ENCODE data around the gene ADAMTS2.

Gene ADAMTS2

GRCh38 chr5:179243333-179243732 lies 101.9 kb downstream of the ADAMTS2 start:
- no peak for DNase-seq

DNA sequence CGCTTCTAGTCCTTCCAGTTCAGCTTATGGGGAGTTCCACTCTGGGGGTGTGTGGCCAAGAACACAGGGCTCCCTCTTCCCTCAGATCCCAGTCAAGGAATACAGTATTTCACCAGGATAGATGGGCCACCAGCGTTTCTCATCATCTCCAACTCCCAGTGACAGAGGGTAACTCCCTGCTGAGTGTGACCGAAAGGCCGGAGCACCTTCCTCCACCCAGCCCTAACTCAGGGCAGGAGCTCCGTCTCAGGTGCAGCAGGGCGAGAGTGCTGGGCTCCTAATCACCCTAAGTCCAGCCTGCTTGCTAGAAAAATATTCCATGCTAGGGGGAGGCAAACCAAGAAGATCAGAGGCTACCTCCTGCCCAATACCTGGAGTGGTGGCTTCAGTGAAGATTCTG lies 102.6 kb downstream of the ADAMTS2 start:
- DNase-seq = no peak

- no peak for DNase-seq
Observed at GRCh38 chr5:179241764-179242370, 103.4 kb downstream of the ADAMTS2 start.

DNA sequence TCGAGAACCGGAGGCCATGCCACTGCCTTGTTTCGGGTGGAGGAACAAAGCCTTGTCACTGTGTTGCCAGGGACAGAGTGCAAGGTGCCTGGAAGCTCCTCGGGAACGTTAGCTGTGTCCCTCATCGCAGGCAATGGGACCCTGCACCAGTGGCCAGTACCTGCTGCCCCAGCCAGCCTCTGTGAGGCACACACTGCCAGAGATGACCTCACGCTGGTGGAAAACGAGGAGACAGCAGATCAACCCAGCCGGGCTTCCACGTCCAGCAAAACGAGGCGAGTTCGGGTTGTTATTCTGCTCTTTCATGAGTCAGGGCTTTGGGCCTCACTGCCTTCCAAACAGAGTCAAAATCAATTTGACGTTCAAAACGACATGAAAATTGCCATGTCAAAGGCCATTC lies 104.1 kb downstream of the ADAMTS2 start:
- DNase-seq = no peak

DNA sequence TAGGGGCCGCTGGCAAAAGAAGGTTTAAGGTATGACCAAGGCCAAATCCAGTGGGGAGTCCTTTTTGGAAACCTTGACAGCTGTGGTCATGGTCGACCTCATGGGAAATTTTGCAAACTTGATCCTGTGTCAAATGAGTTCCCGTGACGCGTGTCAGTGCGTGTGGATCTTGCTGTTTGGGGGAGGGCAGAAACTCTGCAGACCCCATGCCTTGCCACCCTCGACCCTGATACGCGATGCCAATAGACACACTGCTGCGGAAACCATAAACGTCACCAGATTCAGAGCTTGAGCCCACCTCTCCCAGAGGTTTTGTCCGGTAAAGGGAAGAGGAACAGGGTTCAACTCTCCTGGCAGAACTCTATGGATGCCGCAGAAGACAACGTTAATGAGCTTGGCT lies 104.7 kb downstream of the ADAMTS2 start:
- no peak for DNase-seq

DNA sequence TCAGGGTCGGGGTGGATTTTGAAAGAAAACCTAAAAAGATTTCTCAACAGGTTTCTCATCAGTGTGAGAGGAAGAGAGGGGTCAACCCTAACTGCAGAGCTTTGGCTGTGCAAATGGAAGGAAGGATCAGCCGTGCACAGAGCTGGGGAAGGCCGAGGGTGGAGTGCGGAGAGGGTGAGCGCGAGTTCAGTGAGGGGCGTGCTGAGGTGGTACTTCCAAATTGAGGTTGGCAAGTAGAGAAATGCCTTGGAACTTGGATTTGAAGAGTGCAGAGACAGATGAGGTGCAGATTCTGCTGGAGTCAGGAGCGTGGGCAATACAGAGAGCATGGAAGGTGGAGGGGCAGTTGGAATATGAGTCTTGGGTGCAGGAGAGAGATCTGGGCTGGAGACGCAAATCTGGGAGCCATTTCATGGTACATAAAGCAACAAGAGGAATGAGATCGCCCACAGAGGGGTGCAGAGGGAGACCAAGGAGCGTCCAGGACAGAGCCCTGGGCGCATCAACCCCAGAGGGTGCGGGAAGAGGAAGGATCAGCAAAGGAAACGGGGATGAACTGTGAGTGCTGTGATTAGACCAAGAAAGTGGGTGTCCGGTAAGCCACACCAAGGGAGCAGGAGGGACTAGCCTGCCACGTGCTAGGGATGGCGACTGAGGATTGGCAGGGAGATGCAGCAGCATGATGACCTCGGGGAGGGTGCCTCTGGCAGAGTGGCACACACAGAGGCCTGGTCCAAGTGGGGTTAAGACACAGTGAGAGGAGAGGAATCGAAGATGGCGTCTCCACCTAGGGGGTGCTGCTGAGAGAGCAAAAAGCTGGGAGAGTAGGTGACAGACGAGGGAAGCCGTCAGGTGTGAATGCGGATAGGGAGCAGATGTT lies 105.8 kb downstream of the ADAMTS2 start:
- DNase-seq = no peak

- no peak for DNase-seq
Observed at GRCh38 chr5:179238628-179238970, 106.7 kb downstream of the ADAMTS2 start.

DNA sequence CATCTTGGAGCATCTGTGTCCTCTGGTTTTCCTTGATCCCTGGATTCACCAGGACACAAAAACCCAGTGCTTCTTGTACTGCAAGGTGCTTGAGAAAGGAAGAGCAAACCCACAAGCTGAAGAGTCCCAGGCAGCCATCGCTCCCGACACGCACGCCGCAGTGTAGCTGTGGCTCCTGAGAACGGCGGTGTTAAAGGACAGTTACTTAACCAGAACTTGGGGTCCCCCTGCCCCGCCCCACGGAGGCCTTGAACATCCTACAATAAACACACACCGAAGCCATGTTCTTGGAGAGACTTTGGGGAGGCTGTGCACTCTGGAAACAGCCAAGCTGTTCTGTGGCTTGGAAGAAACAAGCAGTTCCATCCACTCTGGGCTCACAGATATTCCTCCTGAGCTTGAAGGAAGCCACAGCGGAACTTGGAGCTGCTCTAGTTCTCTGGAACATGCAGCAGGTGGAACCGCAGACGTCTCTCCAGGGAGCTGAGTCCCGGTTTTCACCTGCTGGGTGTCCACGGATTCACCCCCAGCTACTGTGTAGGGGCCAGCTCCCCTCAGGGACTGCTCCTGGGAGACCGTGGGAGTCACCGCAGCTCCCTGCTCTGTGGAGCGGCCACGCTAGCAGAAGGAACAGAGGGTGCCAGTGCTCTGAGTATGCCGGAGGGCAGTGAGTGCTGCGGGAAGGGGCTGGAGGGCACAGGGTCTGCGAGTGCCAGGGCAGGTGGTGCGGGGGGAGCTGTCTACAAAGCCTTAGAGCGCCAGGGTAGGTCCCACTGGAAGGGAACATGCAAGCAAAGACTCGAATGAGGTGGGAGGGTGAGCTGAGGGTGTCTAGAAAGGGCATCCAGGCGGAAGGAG lies 107.3 kb downstream of the ADAMTS2 start:
- no peak for DNase-seq

DNA sequence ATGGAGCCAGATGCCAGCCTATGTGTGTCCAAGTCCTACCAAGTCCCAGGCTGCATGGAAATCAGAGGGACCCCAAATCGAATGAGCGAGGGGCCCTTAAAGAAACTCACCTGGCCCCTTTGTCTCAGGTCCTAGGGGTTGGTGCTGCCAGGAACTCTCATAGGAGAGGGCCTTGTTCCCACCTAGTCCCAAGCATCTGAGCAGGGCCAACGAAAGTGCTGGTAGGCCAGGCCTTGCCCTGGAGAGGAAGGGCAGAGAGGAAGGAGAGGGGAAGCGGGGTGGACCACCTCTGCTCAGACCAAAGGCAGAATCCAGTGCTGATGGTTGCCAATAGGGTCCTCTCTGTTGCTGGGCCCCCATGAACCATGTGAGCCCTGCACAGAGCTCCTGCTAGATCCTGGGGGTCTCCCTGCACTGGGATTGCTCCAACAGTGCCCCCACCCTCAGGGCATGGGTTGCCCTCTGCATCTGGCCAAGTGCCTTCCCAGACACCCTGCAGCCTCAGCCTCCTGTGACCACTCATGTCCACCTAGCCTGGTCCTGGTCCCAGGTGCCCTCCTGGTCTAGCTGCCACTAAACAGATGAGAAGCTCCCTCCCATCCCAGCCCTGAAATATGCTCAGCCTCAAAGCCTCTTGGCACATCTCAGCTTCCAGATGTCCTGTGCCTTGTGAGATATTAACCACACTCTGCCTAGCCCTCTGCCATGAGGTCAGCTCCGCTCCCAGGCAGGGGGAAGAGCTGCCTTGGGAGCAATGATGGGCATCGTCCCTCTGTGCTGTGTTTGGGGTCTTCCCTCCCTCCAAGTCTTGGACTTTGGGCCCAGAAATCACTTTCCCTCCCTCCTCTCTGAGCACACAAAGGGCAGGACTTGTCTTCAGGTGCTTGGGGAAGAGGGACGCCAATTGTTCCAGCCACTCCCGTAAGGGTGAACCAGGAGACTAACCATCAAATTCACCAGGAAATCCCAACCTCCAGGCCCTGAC lies 109.6 kb downstream of the ADAMTS2 start:
- DNase-seq = no peak

GRCh38 chr5:179234563-179235135 lies 110.6 kb downstream of the ADAMTS2 start:
- DNase-seq = no peak

DNA sequence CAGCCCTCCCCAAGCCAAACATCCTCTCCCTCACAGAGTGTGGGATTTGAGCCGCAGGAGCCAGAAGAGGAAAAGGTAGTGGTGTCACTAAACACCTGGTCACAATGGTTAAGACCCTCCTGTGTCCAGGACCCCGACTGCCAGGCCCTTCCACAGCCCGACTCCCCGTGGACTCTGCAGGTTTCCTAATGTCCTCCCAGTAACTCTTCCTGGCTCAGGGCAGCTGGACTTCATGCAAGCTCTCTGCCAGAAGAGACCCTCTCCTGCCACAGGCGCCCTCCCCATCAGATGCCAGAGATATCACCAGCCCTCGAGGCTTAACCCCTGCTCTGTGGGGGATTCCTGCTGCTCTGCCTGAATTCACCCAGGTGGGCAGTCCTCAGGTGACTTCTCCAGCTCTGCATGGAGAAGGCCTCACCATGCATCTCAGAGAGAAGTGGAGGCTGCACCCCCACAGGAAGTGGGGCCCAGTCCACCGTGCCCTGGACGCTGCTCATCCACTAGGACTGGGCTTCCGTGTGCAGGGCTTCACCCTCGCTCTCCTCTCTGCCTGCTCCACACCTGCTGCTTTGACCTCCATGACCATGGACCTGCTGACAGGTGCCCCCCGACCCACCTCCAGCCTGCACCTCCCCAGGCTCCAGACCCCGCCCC lies 111.2 kb downstream of the ADAMTS2 start:
- no peak for DNase-seq

- no peak for DNase-seq
Observed at GRCh38 chr5:179232091-179232735, 113.0 kb downstream of the ADAMTS2 start.

DNA sequence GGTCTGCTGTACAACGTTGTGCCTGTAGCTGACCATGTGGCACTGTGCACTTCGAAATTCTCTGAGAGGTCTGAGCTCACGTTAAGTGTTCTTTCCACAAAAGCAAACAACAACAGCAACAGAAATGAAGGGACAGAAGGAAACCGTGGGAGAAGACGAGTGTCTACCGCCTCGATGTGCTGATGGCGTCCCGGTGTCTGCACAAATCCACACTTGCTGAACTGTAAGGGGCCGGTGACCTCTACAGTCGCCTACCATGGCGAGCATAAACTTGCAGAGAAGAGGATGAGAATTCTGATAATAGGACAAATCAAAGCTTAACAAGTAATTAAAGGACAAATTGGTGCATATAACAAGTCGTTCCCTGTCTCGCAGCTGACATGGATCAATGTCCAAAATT lies 114.0 kb downstream of the ADAMTS2 start:
- DNase-seq = no peak

DNA sequence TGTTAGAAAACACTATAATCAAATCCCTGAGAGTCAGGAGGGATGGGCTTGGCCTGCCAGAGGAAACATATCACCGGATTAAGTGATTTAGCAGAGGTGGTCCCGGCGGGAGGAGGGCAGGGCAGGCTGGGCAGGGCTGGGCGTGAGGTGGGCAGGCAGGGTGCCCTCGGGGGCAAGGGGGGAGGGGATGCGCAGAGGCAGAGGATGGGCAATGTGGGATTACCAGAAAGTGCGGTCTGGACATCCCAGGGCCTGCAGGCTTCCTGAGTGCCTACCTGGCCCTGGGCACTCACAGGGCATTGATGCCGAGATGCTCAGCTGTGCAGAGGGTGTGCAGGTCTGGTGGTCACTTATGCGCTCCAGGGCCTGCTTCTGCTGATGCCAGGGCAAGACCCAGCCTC lies 115.2 kb downstream of the ADAMTS2 start:
- DNase-seq = no peak

- DNase-seq = no peak
Observed at GRCh38 chr5:179229331-179229831, 115.9 kb downstream of the ADAMTS2 start.

DNA sequence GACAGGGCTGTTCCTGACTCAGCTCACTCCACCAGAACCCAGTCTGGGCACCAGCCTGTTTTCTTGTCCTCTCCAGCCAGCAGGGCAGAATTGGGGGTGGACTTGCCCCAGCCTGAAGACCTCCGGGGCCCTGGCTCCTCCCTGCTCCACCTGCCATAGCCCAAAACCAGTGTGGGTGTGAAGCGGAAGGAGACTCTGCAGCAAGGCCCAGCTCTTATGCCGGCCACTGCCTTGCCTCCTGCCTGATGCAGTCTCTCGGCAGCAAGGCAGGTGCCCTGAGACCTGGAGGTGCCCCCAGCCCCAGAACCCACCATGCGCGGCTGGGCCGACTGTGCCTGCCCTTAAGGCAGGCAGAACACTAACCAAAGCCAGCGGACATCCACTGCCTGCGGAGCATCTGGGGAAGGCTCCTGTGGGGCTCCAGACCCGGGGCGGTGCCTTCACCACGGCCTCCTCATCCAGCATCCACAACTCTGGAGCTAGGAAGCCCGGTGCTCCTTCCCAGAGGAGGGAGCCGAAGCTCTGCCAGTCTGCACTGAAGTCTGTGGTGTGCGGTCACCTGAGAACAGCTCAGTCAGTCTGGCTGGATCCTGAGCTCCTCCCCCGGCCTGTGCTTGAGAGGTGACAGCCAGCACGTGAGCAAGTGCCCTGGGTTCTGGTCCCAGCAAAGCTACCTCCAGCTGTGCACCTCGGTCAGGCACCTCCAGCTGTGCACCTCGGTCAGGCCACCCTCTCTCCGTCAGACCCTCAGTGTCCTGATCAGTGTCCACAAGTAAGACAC lies 116.7 kb downstream of the ADAMTS2 start:
- no peak for DNase-seq

DNA sequence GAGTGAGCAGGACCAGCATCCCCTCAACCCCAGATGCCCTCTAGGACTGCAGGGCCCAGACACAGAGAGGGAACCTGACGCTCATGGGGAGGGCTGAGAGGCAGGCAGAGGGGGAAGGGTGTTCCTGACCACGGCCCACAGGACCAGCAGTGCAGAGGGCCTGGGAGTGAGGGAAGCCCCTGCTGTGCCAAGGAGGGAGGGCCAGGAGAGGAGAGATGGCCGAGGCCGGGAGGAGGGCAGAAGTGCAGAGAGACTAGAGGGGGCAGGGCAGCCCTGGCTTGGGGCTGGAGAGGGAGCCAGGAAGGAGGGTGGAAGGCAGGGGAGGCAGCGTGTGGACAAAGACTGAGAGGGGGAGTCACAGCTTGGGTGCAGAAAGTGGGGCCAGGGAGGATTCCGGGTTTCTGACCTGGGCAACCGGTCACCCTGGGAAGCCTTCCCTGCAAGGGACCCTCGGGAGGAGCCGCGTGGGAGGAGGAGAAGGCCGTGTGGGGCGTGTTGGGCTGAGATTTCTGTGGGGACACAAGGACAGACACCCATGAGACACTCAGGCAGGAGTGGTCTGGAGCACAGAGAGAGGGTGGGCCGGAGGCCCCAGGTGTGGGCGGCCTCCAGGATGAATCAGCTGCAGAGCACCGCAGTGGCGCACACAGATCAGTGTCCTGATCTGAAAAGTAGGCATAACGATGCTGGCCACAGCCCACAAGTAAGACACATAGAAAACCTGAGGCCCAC lies 117.5 kb downstream of the ADAMTS2 start:
- DNase-seq = no peak

- no peak for DNase-seq
Observed at GRCh38 chr5:179227229-179227579, 118.1 kb downstream of the ADAMTS2 start.

- no peak for DNase-seq
Observed at GRCh38 chr5:179226696-179227095, 118.6 kb downstream of the ADAMTS2 start.
